ENCODE results near the gene C17orf58.

Gene C17orf58

GRCh38 chr17:67994817-67995569 lies 1.3 kb downstream of the C17orf58 start:
- peak overlapping the region; percentile 75 for H3K4me3 ChIP-seq (ENCODE audit: low read depth, low read length)
- ChIA-PET POLR2A (interaction anchor here (0.6 to 1.6 kb wide), 2 partner anchors 25 to 94 kb away, joined by 4 to 5 read pairs; no protein-coding TSS in a partner anchor), CTCF (interaction anchor here (0.7 to 2.0 kb wide), 7 partner anchors 8 to 472 kb away, joined by 3 to 10 read pairs (median 3); no protein-coding TSS in a partner anchor)
- DNase-seq (ENCODE audit: low read depth, low spot score), result peak; percentile 42
- TF ChIP-seq CTCF (IDR thresholded peaks at IDR 0.05; ENCODE audit: insufficient read depth, low read length, missing control alignments), result no peak

DNA sequence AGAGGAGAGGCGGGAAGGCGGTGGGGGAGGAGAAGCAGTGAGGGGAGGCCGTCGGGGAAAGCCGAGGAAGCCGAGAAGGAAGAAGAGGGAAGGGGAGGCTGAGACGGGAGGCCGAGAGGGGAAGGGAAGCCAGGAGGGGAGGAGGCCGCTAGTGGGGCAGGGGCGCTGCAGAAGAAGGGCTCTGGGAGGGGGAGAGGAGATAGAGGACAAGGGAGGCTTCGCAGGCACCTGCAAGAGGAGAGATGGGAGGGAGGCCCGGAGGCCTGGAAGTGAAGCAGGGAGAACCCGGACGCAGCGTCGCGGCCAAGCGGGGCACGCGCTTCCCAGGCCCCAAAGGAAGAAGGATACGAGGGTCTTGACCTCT lies 2.3 kb downstream of the C17orf58 start:
- peak overlapping the region; percentile 75 for H3K4me3 ChIP-seq (ENCODE audit: low read depth, low read length)
- POLR2A ChIA-PET, result interaction anchor here (0.8 to 1.6 kb wide), 2 partner anchors 26 to 462 kb away, joined by 3 to 5 read pairs; no protein-coding TSS in a partner anchor
- TF ChIP-seq CTCF (IDR thresholded peaks at IDR 0.05; ENCODE audit: insufficient read depth, low read length, missing control alignments), result no peak
- DNase-seq (ENCODE audit: low read depth, low spot score), result no peak
- CTCF ChIA-PET, result interaction anchor here (0.7 to 2.0 kb wide), 7 partner anchors 8 to 473 kb away, joined by 3 to 10 read pairs (median 3); no protein-coding TSS in a partner anchor

GRCh38 chr17:67993153-67993997 lies 2.9 kb downstream of the C17orf58 start:
- ChIA-PET CTCF (interaction anchor here (0.8 to 2.0 kb wide), 5 partner anchors 8 to 474 kb away, joined by 3 to 10 read pairs (median 3); no protein-coding TSS in a partner anchor), POLR2A (interaction anchor here (0.6 to 1.6 kb wide), 4 partner anchors 10 to 463 kb away, joined by 3 to 8 read pairs (median 4); no protein-coding TSS in a partner anchor)
- DNase-seq (ENCODE audit: low read depth, low spot score), result no peak
- peak; percentile 2 for TF ChIP-seq CTCF (IDR thresholded peaks at IDR 0.05; ENCODE audit: insufficient read depth, low read length, missing control alignments)
- peak overlapping the region; percentile 75 for H3K4me3 ChIP-seq (ENCODE audit: low read depth, low read length)

DNA sequence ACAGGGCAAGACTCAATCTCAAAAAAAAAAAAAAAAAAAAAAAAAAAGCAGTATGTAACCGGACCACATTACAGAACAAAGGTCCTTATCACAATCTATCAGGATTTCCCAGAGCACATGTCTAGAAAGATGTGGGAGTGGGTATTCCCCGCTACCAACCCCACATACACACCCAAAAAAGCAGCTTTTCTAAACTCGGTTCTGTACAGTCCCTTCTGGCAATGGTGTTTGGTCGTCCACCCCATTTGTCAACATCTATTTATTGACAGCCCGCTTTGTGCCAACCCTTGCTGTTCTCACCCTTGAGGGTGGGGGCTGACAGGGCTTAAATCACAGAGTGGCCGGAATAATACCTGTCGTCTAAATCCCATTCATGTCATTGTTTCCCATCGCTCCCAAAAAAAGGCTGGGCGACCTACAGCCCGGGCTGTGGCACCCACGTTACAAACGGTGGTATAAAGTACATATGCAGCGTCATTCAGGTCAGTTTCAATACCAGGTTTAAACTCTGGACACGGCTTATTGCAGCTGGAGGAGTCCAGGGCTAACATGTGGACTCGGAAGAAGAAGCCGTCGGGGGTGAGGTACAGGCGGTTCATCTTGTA lies 3.6 kb downstream of the C17orf58 start:
- POLR2A ChIA-PET, result interaction anchor here (0.6 to 1.1 kb wide), 2 partner anchors 9 to 27 kb away, joined by 3 to 8 read pairs; no protein-coding TSS in a partner anchor
- H3K4me3 ChIP-seq (ENCODE audit: low read depth, low read length), result peak overlapping the region; percentile 72
- no peak for DNase-seq (ENCODE audit: low read depth, low spot score)
- no peak for TF ChIP-seq CTCF (IDR thresholded peaks at IDR 0.05; ENCODE audit: insufficient read depth, low read length, missing control alignments)
- CTCF ChIA-PET, result interaction anchor here (0.8 kb wide), 1 partner anchor 10 kb away, joined by 3 read pairs; no protein-coding TSS in a partner anchor

DNA sequence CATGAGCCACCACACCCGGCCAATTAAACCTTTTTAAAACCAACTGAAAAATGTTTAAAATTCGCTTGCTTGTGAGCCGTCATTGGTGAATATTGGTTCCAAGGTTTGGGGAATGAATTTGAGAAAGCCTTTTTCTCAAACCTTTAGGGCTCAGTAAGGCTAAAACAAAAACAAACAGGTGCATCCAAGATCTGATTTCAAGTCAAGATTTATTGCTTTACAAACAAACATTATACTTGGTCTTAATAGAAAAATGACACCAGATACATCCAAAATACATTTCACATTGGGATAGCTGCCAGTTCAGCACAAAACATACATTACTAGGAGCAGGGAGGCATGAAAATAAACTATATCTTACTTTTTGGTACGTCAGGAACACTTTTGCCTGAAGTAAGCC lies 5.4 kb downstream of the C17orf58 start:
- ChIA-PET CTCF (no interaction called here), POLR2A (no interaction called here)
- DNase-seq (ENCODE audit: low read depth, low spot score), result no peak
- H3K4me3 ChIP-seq (ENCODE audit: low read depth, low read length), result no peak overlapping the region
- TF ChIP-seq CTCF (IDR thresholded peaks at IDR 0.05; ENCODE audit: insufficient read depth, low read length, missing control alignments), result no peak
